Activated CD8-positive, alpha-beta memory T cell treated with anti-CD3 and anti-CD28 coated beads for 36 hours (primary cell): ENCODE results near the gene AUP1. TPM values are rescaled to one million over a fixed set of nuclear protein-coding genes. Genes with fewer than 3 reads are reported as not detected.

Experiments used
- CTCF ChIA-PET: fragments of 350-600 bp; sonication (Branson Sonifier 250); formaldehyde crosslinking; loops from one replicate; lab custom pipeline; 2021; ENCODE audit warnings: antibody characterized with exemption; lab: Charles Lee
- POLR2A ChIA-PET: fragments of 350-600 bp; sonication (Branson Sonifier 250); formaldehyde crosslinking; loops from one replicate; lab custom pipeline; 2021; ENCODE audit warnings: antibody characterized with exemption; lab: Charles Lee
- total RNA-seq, 2 experiments: library from RNA; stranded (reverse); gene quantifications; one replicate each; pipeline ENCODE4 v1.2.3, GENCODE V29; 2021

The AUP1 gene
- total RNA-seq, 2 experiments from 2014 or later: 200 to 208 TPM

DNA sequence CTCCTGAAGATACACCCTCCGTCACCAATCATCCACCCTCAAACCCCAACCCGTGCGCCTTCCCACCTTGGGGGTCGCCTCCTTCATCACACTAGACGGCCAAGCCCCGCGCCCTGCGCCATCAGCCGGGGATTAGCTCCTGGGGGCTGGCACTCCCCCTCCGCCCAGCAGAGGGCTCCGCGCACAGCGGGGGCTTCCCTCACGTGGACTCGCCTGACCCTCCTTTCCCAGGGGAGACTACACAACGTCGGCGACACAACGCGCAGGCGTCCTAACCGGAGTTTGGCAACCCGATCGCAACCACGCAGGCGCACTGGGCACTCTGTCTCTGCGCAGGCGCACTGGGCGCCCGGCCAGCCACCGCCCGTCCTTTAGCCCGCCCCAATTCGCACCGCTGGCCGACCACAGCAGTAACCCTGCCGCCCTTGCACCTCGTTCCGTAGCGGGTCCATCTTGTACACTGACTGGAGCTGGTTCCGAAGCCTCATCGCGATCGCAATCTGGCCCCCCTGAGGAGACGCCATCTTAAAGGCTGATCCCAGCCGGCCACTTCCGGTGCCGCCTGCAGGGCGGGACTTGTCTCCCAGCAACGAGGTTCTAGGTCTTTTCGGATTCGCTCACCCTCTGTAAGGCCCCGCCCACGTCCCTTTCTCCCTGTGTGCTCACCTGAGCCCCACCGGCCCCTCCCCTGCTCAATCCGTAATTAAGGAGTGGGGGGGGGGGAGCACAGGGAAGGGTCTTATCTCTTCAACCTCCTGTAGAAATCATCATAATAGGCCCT, 22.2 kb downstream of the AUP1 start, which contains the start of gene PCGF1:
PCGF1 (minus strand) TSS at position 551 of the 781 bp plus-strand sequence; CDS start at position 524, 27 bp downstream.
- ChIA-PET POLR2A (interaction anchor here (0.9 kb wide), 1 partner anchor 10 kb away, joined by 3 read pairs; no protein-coding TSS in a partner anchor), CTCF (interaction anchor here (1.2 to 4.9 kb wide), 4 partner anchors 15 to 26 kb away, joined by 3 to 20 read pairs (median 5); partner anchors contain the start of genes CCDC142 and TTC31)

DNA sequence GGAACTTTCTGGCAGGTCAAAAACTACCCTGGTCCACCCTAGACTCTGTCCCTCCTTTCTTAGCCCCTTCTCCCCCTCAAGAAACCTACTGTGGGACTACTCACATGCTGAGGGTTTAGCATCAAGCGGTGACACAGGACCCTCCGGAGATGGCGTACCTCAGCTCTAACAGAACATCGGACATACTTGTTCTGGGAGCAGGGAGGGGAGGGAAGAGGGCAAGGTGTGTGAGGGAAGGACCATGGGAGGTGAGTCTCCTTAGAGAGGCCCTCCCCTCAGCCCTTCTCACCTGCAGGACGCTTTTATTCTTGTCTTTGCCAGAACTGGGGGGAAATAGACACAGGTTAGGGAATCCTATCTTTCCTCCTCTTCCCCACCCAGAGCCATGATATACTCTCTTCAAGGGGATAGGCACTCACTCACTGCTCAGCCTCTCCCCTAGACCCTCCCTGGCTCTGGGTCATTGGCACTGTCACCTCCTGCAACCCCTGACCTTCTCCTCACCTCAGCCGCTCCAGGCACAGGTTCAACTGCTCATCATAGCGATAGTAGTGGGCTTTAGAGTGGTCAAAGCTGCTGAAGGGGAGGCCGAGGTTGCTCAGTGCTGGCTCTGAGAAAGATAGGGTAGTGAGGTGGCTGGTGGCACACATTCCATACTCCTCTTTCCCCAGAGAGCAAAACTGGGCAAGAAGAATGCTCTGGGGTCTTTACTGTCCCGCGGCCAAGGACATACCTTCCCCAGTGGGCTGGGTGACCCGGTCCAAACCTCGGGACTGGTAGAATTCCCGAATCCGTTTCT, 23.9 kb downstream of the AUP1 start:
- POLR2A ChIA-PET: no interaction called here

DNA sequence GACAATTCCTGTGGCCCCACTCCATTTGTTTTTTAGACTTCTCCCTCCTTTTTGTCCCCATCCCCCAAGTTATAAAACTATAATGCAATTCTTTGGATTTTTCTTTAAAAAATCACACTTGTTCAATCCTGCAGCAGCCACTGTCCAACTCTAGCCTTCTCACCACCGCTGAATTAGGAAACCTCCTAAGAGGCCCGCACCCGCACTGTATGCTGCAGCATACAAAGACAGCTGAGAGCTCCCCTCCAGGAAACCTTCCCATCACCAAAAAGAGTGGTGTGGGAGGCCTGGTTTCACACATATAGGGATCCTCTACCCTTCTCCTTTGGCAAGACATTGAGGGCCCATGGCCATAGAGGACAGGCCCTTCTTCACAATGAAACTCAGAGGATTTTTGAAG, 24.9 kb downstream of the AUP1 start:
- CTCF ChIA-PET: interaction anchor here (1.0 to 4.9 kb wide), 2 partner anchors 12 to 22 kb away, joined by 3 to 20 read pairs; partner anchors contain the start of genes CCDC142 and TTC31
- POLR2A ChIA-PET: no interaction called here

More for the DNA sequence above, 23.9 kb downstream of the AUP1 start:
- CTCF ChIA-PET: interaction anchor here (1.1 to 4.9 kb wide), 3 partner anchors 23 to 78 kb away, joined by 3 to 20 read pairs (median 5); partner anchors contain the start of genes CCDC142 and TTC31

- ChIA-PET POLR2A (interaction anchor here (0.8 to 1.0 kb wide), 2 partner anchors 9 to 45 kb away, joined by 3 read pairs; partner anchors contain the start of gene WBP1), CTCF (interaction anchor here (1.0 to 4.9 kb wide), 3 partner anchors 11 to 81 kb away, joined by 3 to 20 read pairs (median 4); partner anchors contain the start of genes CCDC142 and TTC31)
These were observed 25.7 kb downstream of the AUP1 start for GRCh38 chr2:74503506-74504475.

- CTCF ChIA-PET: interaction anchor here (1.3 to 4.9 kb wide), 3 partner anchors 20 to 82 kb away, joined by 4 to 20 read pairs (median 12); partner anchors contain the start of genes CCDC142 and TTC31
- POLR2A ChIA-PET: interaction anchor here (0.5 to 0.8 kb wide), 2 partner anchors 25 to 44 kb away, joined by 3 read pairs; partner anchors contain the start of gene WBP1
These were observed 26.6 kb downstream of the AUP1 start for GRCh38 chr2:74502720-74503505.

GRCh38 chr2:74502147-74502719, 27.3 kb downstream of the AUP1 start:
- ChIA-PET POLR2A (no interaction called here), CTCF (interaction anchor here (3.0 kb wide), 1 partner anchor 19 kb away, joined by 12 read pairs; the partner anchor contains the start of genes CCDC142 and TTC31)

DNA sequence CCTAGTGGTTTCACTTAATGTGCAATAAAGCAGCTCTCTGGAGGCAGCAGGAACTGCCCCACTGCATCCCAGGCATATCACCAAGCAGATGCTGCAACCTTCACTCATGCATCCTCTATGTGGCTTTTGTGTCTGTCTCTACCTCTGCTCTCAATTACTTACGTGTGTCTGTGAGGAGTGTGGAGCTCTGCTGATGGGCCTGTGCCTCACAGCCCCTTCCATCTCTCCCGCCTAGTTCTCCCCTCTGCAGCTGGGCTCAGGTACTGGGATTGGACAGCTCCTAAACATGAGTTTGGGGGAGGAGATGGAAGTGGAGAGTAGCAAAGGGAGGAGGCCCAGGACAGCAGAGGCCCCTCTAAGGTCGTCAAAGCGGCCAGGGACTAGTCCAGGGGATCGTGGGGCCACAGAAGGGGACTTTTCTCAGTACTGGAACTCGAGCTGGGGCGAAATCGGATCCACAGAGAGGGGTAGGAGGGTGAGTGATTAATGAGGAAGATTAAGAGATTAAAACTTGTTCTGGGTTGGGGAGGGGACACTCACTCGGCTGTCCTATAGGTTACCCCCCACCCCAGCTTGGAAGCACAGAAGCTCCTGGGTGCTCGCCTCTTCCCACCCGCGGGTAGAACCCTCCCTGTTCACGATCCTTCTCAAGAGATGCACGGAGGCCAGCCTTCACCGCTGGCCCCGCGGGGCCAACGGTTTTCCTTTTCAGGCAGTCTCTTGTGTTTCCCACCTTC, 28.0 kb downstream of the AUP1 start:
- ChIA-PET CTCF (interaction anchor here (0.6 to 3.0 kb wide), 4 partner anchors 16 to 28 kb away, joined by 3 to 12 read pairs (median 7); partner anchors contain the start of genes AUP1, CCDC142, HTRA2 and TTC31), POLR2A (interaction anchor here (1.3 kb wide), 1 partner anchor 29 kb away, joined by 8 read pairs; the partner anchor contains the start of genes AUP1 and HTRA2)

- CTCF ChIA-PET: interaction anchor here (1.1 to 3.0 kb wide), 4 partner anchors 8 to 29 kb away, joined by 4 to 12 read pairs (median 8); partner anchors contain the start of genes AUP1, CCDC142, HTRA2 and TTC31
- POLR2A ChIA-PET: interaction anchor here (0.5 to 1.3 kb wide), 2 partner anchors 26 to 30 kb away, joined by 4 to 8 read pairs; partner anchors contain the start of genes AUP1 and HTRA2
These were observed 28.9 kb downstream of the AUP1 start for GRCh38 chr2:74500578-74500946.

DNA sequence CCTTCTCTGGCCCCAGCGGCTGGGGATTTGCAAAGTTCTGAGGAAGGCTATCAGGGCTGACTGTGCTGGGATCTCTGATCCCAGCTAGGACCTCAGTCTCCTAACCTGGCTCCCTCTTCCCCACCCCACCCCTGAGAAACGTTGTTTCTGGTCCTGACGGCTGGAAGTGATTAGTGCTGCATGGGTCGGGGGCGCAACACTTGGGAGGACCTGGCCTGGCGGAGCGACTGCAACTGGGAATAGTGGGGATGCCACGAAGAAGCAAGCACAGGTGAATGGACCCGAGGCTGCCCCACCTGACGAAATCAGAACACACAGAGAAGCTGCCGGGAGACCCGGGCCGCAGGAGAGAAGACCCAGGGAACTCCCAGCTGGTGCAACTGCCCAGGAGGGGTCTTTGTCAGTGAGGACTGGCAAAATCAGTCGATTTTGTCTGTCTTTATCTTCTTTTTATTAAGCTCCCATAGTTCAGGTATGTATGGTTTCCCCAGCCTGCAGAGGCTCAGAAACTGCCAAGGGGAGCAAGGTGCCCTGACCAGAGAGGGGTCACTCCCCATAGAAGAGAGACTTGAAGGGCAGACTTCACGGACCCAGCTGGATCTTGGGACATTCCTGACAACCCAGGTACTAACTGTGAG, 29.4 kb downstream of the AUP1 start:
- CTCF ChIA-PET: interaction anchor here (0.8 to 3.0 kb wide), 5 partner anchors 9 to 75 kb away, joined by 3 to 12 read pairs (median 5); partner anchors contain the start of genes AUP1, CCDC142, HTRA2 and TTC31
- POLR2A ChIA-PET: interaction anchor here (1.3 kb wide), 1 partner anchor 30 kb away, joined by 8 read pairs; the partner anchor contains the start of genes AUP1 and HTRA2

DNA sequence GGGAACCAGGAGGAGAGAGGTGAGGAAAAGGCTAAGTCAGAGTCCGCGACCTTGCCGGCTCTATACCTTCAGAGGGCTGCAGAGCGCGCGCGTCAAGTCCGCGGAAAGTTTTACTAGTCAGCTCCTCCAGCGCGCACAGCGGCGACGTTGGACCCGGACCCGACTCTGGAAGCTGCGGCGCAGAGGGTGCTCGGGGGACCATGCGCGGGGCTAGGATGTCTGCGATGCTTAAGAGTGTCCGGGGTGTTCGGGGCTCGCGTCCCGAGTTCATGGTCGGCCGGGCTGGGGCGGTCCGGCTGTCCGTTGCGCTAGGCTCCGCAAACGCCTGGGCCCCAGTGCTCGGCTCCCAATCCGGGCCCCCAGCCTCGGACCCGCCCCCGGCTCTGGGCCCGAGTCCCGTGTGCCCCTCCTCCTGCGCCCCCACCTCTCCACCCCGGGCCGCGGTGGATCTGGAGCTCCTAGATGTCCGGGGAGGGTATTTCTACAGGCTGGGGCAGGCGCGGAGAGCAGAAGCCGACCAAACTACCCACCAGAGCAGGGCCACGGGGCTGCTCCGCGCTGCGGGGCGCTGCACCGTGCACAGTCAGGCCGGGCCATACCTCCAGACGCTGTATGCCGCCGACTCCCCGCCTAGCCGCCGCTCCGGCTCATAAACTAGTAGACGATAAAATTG, 30.1 kb downstream of the AUP1 start, which contains the start of gene LBX2:
LBX2 (minus strand) TSS at position 337 of the 673 bp plus-strand sequence; CDS start at position 271, 66 bp downstream.
- POLR2A ChIA-PET: interaction anchor here (0.6 to 1.1 kb wide), 2 partner anchors 17 to 30 kb away, joined by 3 read pairs; partner anchors contain the start of gene AUP1
- CTCF ChIA-PET: interaction anchor here (0.7 to 3.0 kb wide), 4 partner anchors 9 to 76 kb away, joined by 3 to 10 read pairs (median 4); partner anchors contain the start of genes AUP1 and HTRA2

DNA sequence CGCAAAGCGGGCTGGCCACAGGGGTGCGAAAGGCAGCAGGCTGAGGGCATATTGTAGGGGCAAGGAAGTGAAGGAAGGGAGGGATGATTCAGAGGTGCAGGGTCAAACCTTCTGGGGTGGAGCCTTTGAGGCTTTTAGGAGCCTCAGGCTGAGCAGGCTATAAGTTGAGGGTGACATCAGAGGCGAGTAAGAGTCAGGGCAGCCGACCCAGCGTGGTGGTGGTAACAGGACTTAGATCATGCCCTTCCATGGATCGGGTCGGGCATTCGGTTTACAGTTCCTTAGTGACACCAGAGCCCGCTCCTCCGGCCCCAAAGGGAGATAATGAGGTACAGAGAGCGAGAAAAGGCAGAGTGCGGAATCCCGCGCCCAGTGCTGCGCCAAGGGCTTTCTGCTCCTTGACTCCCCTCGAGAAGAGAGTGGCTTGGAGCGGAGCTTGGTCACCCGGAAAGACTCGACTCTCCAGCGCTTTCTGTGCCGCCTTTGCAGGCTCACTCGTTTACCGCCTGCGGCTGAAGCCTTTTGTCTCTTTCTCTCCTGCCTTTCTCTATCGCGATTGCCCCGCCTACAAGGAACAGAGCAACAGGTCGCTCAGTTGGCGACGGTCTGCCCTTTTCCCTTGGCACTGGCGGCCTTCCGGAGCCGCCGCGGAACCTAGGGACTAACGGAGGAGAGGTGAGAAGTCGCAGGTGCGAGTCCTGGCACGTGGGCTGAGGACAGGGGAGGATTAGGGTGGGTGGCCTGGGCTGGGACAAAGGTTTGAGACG, 30.8 kb downstream of the AUP1 start:
- ChIA-PET CTCF (interaction anchor here (0.7 to 3.0 kb wide), 3 partner anchors 17 to 77 kb away, joined by 3 to 10 read pairs (median 3); partner anchors contain the start of genes AUP1 and HTRA2), POLR2A (interaction anchor here (0.6 to 1.1 kb wide), 3 partner anchors 15 to 31 kb away, joined by 3 read pairs; partner anchors contain the start of genes AUP1 and TLX2)

GRCh38 chr2:74497777-74498499, 31.6 kb downstream of the AUP1 start:
- ChIA-PET POLR2A (interaction anchor here (0.6 to 0.9 kb wide), 2 partner anchors 10 to 16 kb away, joined by 3 read pairs; partner anchors contain the start of genes PCGF1 and TLX2), CTCF (no interaction called here)
